NCI-H2196 (cell line): Measurements from ENCODE around the gene PRELP.

ENCODE experiments used
- DNase-seq: peaks from one replicate; lab custom pipeline; 2025; ENCODE audit not compliant: unreplicated experiment; lab: John Stamatoyannopoulos, UW

PRELP gene

GRCh38 chr1:203521074-203521794, 45.6 kb downstream of the PRELP start:
- DNase-seq, result no peak

- DNase-seq, result no peak
Measured at GRCh38 chr1:203521812-203522211, 46.2 kb downstream of the PRELP start.

- no peak for DNase-seq
Measured at GRCh38 chr1:203522237-203522636, 46.6 kb downstream of the PRELP start.

- no peak for DNase-seq
Measured at GRCh38 chr1:203523667-203524066, 48.1 kb downstream of the PRELP start.

GRCh38 chr1:203524152-203524551, 48.5 kb downstream of the PRELP start:
- no peak for DNase-seq

- DNase-seq, result no peak
Measured at GRCh38 chr1:203524824-203525223, 49.2 kb downstream of the PRELP start.

- no peak for DNase-seq
Measured at GRCh38 chr1:203525685-203526084, 50.1 kb downstream of the PRELP start.

- no peak for DNase-seq
Measured at GRCh38 chr1:203526130-203526529, 50.5 kb downstream of the PRELP start.

GRCh38 chr1:203526572-203526971, 51.0 kb downstream of the PRELP start:
- DNase-seq, result no peak

GRCh38 chr1:203527013-203527412, 51.4 kb downstream of the PRELP start:
- DNase-seq, result no peak

GRCh38 chr1:203528063-203528462, 52.5 kb downstream of the PRELP start:
- DNase-seq, result no peak

GRCh38 chr1:203528976-203529835, 53.6 kb downstream of the PRELP start:
- DNase-seq, result no peak

GRCh38 chr1:203531063-203531462, 55.5 kb downstream of the PRELP start:
- no peak for DNase-seq

GRCh38 chr1:203534012-203534411, 58.4 kb downstream of the PRELP start:
- no peak for DNase-seq

- DNase-seq, result no peak
Measured at GRCh38 chr1:203534526-203534925, 58.9 kb downstream of the PRELP start.

- no peak for DNase-seq
Measured at GRCh38 chr1:203536575-203536974, 61.0 kb downstream of the PRELP start.

GRCh38 chr1:203536980-203537455, 61.4 kb downstream of the PRELP start:
- no peak for DNase-seq

- DNase-seq, result peak; percentile 52
Measured at GRCh38 chr1:203537806-203538464, 62.3 kb downstream of the PRELP start.

- no peak for DNase-seq
Measured at GRCh38 chr1:203538726-203539125, 63.1 kb downstream of the PRELP start.

GRCh38 chr1:203539831-203540546, 64.4 kb downstream of the PRELP start:
- peak; percentile 54 for DNase-seq
